CD4-positive, alpha-beta T cell (primary cell): Measurements from ENCODE around the gene BCL11B. TPM values are rescaled to one million over a fixed set of nuclear protein-coding genes. Genes with fewer than 3 reads are reported as not detected.

Experiments used
- ATAC-seq: fragments of 200-7000 bp; cut with Tn5 transposase; one replicate; pipeline ENCODE4 v1.10.0; 2022; ENCODE audit warnings: mild to moderate bottlenecking; ENCODE audit not compliant: poor library complexity
- CTCF ChIA-PET: fragments of 350-600 bp; sonication (Branson Sonifier 250); formaldehyde crosslinking; loops from one replicate; lab custom pipeline; 2021; ENCODE audit warnings: antibody characterized with exemption, inconsistent platforms; lab: Charles Lee
- POLR2A ChIA-PET: fragments of 350-600 bp; sonication (Branson Sonifier 250); formaldehyde crosslinking; loops from one replicate; lab custom pipeline; 2021; ENCODE audit warnings: antibody characterized with exemption, inconsistent platforms; lab: Charles Lee
- DNase-seq, 14 experiments: peaks; one replicate each; pipeline ENCODE4 v3.0.0-alpha.2; 2013 to 2020; ENCODE audit warnings: mixed read lengths in 2 of 14
- H3K27ac ChIP-seq, 2 donors: one replicate each; pipeline versions ENCODE4 v1.5.1 to v1.7.0; 2013; ENCODE audit warnings: low read length in 2 of 2, low read depth in 1 of 2, mild to moderate bottlenecking in 1 of 2
- H3K27me3 ChIP-seq, 2 experiments: 1 replicate in 1 of 2; 2 replicates in 1 of 2; pipeline versions ENCODE4 v1.6.1 to v1.7.0; 2013; ENCODE audit warnings: low read length in 2 of 2, control low read depth in 1 of 2, mild to moderate bottlenecking in 1 of 2, moderate library complexity in 1 of 2; ENCODE audit not compliant: insufficient read depth in 2 of 2, control insufficient read depth in 1 of 2
- H3K36me3 ChIP-seq: one replicate; pipeline ENCODE4 v1.6.1; 2013; ENCODE audit warnings: low read length, control low read depth; ENCODE audit not compliant: insufficient read depth
- H3K4me1 ChIP-seq: one replicate; pipeline ENCODE4 v1.6.1; 2013; ENCODE audit warnings: low read length, control low read depth; ENCODE audit not compliant: insufficient read depth
- H3K4me3 ChIP-seq: one replicate; pipeline ENCODE4 v1.5.1; 2013; ENCODE audit warnings: mild to moderate bottlenecking, low read length, moderate library complexity
- H3K9me3 ChIP-seq, 2 experiments: 1 replicate in 1 of 2; 2 replicates in 1 of 2; pipeline versions ENCODE4 v1.6.1 to v1.7.0; 2013; ENCODE audit warnings: low read length in 2 of 2, mild to moderate bottlenecking in 2 of 2, control low read depth in 1 of 2, moderate library complexity in 1 of 2; ENCODE audit not compliant: control insufficient read depth in 1 of 2, insufficient read depth in 1 of 2
- H3K27ac Mint-ChIP-seq: one replicate; pipeline ENCODE4 v1.8.0; 2020; ENCODE audit warnings: mixed read lengths
- H3K27me3 Mint-ChIP-seq: one replicate; pipeline ENCODE4 v1.8.0; 2021; ENCODE audit warnings: mixed read lengths
- H3K36me3 Mint-ChIP-seq: one replicate; pipeline ENCODE4 v1.8.0; 2021; ENCODE audit warnings: low read depth, mixed read lengths
- H3K4me1 Mint-ChIP-seq: one replicate; pipeline ENCODE4 v1.8.0; 2021; ENCODE audit warnings: low read depth, mixed read lengths
- H3K4me3 Mint-ChIP-seq: one replicate; pipeline ENCODE4 v1.8.0; 2020; ENCODE audit warnings: mild to moderate bottlenecking, mixed read lengths
- H3K9me3 Mint-ChIP-seq: one replicate; pipeline ENCODE4 v1.8.0; 2020; ENCODE audit warnings: mixed read lengths
- CTCF ChIP-seq: fragments of 200-600 bp; IDR thresholded peaks from one replicate; pipeline ENCODE4 v1.8.0; 2022; ENCODE audit warnings: antibody characterized with exemption, mild to moderate bottlenecking
- intact Hi-C, 2 experiments: fragments of 100-400 bp; cut with DNase I in 1 of 2; cut with micrococcal nuclease in 1 of 2; formaldehyde crosslinking; loops; one replicate each; pipeline versions ENCODE4 v1.15.1 to v1.9.0; 2023 to 2025; cut with DNase I, micrococcal nuclease
- total RNA-seq, 174 experiments: library from RNA in 2 of 174; stranded (reverse) in 2 of 174; gene quantifications; one replicate each; pipeline ENCODE4 v1.2.3 and lab custom pipeline; 2021 to 2026

Gene BCL11B
- total RNA-seq, 2 experiments from 2014 or later = 244 to 254 TPM

- ChIA-PET POLR2A (no interaction called here), CTCF (no interaction called here)
- H3K9me3 ChIP-seq = peaks cover 0 to 6% of the 10 kb centered on the region in 2 experiments
- Mint-ChIP-seq H3K27ac (no peak overlapping the region), H3K4me1 (peaks cover 19% of the 10 kb centered on the region), H3K4me3 (no peak overlapping the region), H3K9me3 (no peaks in the 10 kb centered on the region), H3K27me3 (no peaks in the 10 kb centered on the region), H3K36me3 (no peaks in the 10 kb centered on the region)
- H3K36me3 ChIP-seq = no peaks in the 10 kb centered on the region
- no peaks in the 10 kb centered on the region for H3K27me3 ChIP-seq
- intact Hi-C loops = no loop called here
- DNase-seq = no peak
- ATAC-seq = no peak
- peaks cover 12% of the 10 kb centered on the region for H3K4me1 ChIP-seq
- TF ChIP-seq CTCF = no peak
- no peak overlapping the region for H3K27ac ChIP-seq
- no peak overlapping the region for H3K4me3 ChIP-seq
Observed at GRCh38 chr14:99124482-99125105, 147.4 kb downstream of the BCL11B start.

GRCh38 chr14:99123208-99123870, 148.7 kb downstream of the BCL11B start:
- H3K36me3 ChIP-seq = no peaks in the 10 kb centered on the region
- intact Hi-C loops = no loop called here
- no peak overlapping the region for H3K27ac ChIP-seq
- ChIA-PET POLR2A (no interaction called here), CTCF (no interaction called here)
- peaks cover 10% of the 10 kb centered on the region for H3K4me1 ChIP-seq
- no peaks in the 10 kb centered on the region for H3K27me3 Mint-ChIP-seq
- H3K9me3 ChIP-seq = peaks cover 0 to 10% of the 10 kb centered on the region in 2 experiments
- H3K27ac Mint-ChIP-seq = no peak overlapping the region
- TF ChIP-seq CTCF = no peak
- no peak for DNase-seq
- H3K4me3 Mint-ChIP-seq = no peak overlapping the region
- no peak for ATAC-seq
- H3K4me3 ChIP-seq = no peak overlapping the region
- no peaks in the 10 kb centered on the region for H3K9me3 Mint-ChIP-seq
- H3K4me1 Mint-ChIP-seq = peaks cover 17% of the 10 kb centered on the region
- peaks cover 5 to 6% of the 10 kb centered on the region in 2 experiments for H3K27me3 ChIP-seq
- no peaks in the 10 kb centered on the region for H3K36me3 Mint-ChIP-seq

DNA sequence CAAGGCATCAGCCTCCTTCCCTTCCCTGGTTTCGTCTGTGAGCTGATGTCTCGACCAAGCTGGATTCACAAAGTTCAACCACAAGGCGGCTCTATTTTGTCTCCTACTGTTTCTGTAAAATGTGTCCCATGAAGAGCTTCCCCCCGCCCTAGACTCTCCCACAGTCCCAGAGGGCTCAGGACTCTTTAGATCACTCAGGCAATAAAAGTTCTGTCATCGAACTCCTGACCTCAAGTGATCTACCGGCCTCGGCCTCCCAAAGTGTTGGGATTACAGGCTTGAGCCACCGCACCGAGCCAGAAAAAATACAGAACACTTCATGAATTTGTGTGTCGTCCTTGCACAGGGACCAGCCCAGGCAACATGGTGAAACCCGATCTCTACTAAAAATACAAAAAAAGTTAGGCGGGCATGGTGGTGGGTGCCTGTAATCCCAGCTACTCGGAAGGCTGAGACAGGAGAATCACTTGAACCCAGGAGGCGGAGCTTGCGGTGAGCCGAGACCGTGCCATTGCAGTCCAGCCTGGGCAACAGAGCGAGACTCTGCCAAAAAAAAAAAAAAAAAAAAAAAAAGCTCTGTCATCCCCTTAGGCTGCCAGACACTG, 149.4 kb downstream of the BCL11B start:
- Mint-ChIP-seq H3K36me3 (no peaks in the 10 kb centered on the region), H3K9me3 (no peaks in the 10 kb centered on the region), H3K4me3 (no peak overlapping the region), H3K27ac (no peak overlapping the region), H3K4me1 (peaks cover 16% of the 10 kb centered on the region), H3K27me3 (no peaks in the 10 kb centered on the region)
- H3K27me3 ChIP-seq = peaks cover 5 to 10% of the 10 kb centered on the region in 2 experiments
- intact Hi-C loops = no loop called here
- no peaks in the 10 kb centered on the region for H3K36me3 ChIP-seq
- DNase-seq = no peak
- H3K4me3 ChIP-seq = no peak overlapping the region
- TF ChIP-seq CTCF = no peak
- ATAC-seq = no peak
- POLR2A ChIA-PET = no interaction called here
- H3K9me3 ChIP-seq = peaks cover 0 to 10% of the 10 kb centered on the region in 2 experiments
- H3K4me1 ChIP-seq = peaks cover 16% of the 10 kb centered on the region
- CTCF ChIA-PET = no interaction called here
- no peak overlapping the region for H3K27ac ChIP-seq
